SK-N-MC (cell line): ENCODE results near the gene DDX31.

ENCODE experiments used
- DNase-seq: peaks from one replicate; pipeline ENCODE4 v3.0.0-alpha.2; 2011; ENCODE audit warnings: low read depth, low spot score
- H3K27ac ChIP-seq: fragments of 200-600 bp; sonication (generic); 2 replicates; pipeline ENCODE4 v1.5.1; 2016; ENCODE audit warnings: mixed run types
- H3K36me3 ChIP-seq: fragments of 200-600 bp; sonication (generic); 2 replicates; pipeline ENCODE4 v1.6.1; 2017; ENCODE audit warnings: antibody characterized with exemption, low read length, mixed read lengths; ENCODE audit not compliant: insufficient read depth
- H3K4me3 ChIP-seq: fragments of 200-600 bp; sonication (generic); 2 replicates; pipeline ENCODE4 v1.5.1; 2016
- H3K9ac ChIP-seq: fragments of 200-600 bp; sonication (generic); 2 replicates; pipeline ENCODE4 v1.8.0; 2017; ENCODE audit warnings: mixed run types, mixed read lengths; ENCODE audit not compliant: insufficient read length
- H3K9me3 ChIP-seq: fragments of 200-600 bp; sonication (generic); 2 replicates; pipeline ENCODE4 v1.6.1; 2017; ENCODE audit warnings: low read depth, mild to moderate bottlenecking, antibody characterized with exemption, low read length, moderate library complexity, mixed read lengths
- EZH2 ChIP-seq: fragments of 200-600 bp; sonication (generic); IDR thresholded peaks from one replicate; pipeline ENCODE4 v1.6.1; 2017; ENCODE audit warnings: antibody characterized with exemption
- FOXP2 ChIP-seq: optimal IDR thresholded peaks from 2 replicates; pipeline ENCODE3; 2011; ENCODE audit warnings: mild to moderate bottlenecking, moderate library complexity; ENCODE audit not compliant: insufficient read depth; ENCODE audit errors: extremely low read length, control extremely low read depth
- POLR2AphosphoS5 ChIP-seq: IDR thresholded peaks from 2 replicates; pipeline ENCODE4 v1.6.1; 2012; ENCODE audit warnings: mild to moderate bottlenecking, low read depth, low read length, borderline replicate concordance

DDX31 gene

DNA sequence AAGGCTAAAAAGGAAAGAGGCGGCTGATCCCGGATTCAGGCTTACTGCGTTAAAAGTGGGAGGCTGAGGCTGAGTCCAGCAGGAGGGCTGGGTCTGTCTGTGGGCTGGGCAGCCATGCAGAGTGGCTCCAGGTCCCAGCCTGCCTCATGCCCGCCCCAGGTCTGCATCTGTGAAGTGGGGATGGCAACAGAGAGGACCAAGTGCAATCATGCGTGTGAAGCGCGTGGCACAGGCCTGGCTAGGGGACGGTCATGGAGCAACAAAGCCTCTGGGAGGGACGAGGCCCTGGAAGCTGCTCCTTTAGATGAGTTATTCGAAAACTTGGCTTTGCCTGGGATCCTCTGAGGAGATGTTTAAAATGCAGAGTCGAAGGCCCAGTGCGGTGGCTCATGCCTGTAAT, 117.7 kb downstream of the DDX31 start:
- TF ChIP-seq EZH2 (no peak), POLR2AphosphoS5 (no peak), FOXP2 (no peak)
- H3K4me3 ChIP-seq, result no peak overlapping the region
- H3K27ac ChIP-seq, result no peak overlapping the region
- no peak overlapping the region for H3K9ac ChIP-seq
- DNase-seq, result no peak
- no peaks in the 10 kb centered on the region for H3K36me3 ChIP-seq
- no peaks in the 10 kb centered on the region for H3K9me3 ChIP-seq

GRCh38 chr9:132551556-132551955, 118.2 kb downstream of the DDX31 start:
- Histone ChIP-seq H3K9ac (no peak overlapping the region), H3K4me3 (no peak overlapping the region), H3K27ac (no peak overlapping the region), H3K36me3 (no peaks in the 10 kb centered on the region), H3K9me3 (no peaks in the 10 kb centered on the region)
- TF ChIP-seq FOXP2, result no peak
- no peak for TF ChIP-seq EZH2
- no peak for TF ChIP-seq POLR2AphosphoS5
- no peak for DNase-seq

DNA sequence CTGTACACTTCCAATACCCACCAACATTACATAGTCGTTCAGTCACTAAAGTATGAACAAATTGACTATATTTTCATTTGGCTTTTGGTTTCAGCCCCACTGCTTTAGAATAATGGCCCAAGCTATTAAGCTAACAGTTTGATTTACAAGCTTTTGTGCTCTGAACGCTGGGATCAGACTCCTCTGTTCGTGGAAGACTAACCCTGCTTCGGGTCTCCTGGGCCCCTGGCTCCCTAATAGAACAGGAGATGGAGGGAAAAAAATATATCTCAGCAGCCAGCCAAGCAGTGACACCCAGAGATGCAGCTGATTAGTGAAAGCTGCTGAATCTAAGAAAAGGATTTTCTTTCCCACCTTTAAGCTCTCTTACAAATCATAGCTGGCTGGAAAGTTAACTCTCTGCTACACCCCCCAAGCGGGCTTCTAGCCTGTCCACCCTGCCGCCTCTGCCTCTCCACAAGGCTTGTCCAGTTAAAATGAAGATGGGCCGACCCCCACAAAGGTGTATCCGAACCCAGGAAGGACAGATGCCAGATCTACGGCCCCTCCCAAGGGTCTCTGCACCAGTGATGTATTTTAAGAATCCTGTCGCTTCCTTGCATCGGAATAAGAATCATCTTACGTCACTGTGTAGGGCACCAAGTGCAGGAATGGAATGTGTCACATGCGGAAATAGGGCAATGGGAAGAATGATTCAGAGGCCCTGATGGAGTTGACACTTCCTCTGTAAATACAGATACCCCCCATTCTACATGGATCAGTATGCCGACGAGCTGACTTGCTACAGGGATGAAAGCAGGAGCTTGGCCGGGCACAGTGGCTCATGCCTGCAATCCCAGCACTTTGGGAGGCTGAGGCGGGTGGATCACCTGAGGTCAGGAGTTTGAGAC, 120.8 kb downstream of the DDX31 start:
- DNase-seq, result no peak
- no peak overlapping the region for H3K4me3 ChIP-seq
- no peak overlapping the region for H3K27ac ChIP-seq
- no peak overlapping the region for H3K9ac ChIP-seq
- no peaks in the 10 kb centered on the region for H3K36me3 ChIP-seq
- no peak for TF ChIP-seq POLR2AphosphoS5
- no peak for TF ChIP-seq FOXP2
- TF ChIP-seq EZH2, result no peak
- no peaks in the 10 kb centered on the region for H3K9me3 ChIP-seq

GRCh38 chr9:132547976-132548730, 121.6 kb downstream of the DDX31 start:
- no peak for TF ChIP-seq EZH2
- TF ChIP-seq POLR2AphosphoS5, result no peak
- no peak for TF ChIP-seq FOXP2
- no peak for DNase-seq
- H3K9ac ChIP-seq, result no peak overlapping the region
- no peaks in the 10 kb centered on the region for H3K36me3 ChIP-seq
- no peaks in the 10 kb centered on the region for H3K9me3 ChIP-seq
- no peak overlapping the region for H3K4me3 ChIP-seq
- no peak overlapping the region for H3K27ac ChIP-seq

- no peak overlapping the region for H3K27ac ChIP-seq
- no peaks in the 10 kb centered on the region for H3K36me3 ChIP-seq
- H3K9me3 ChIP-seq, result no peaks in the 10 kb centered on the region
- TF ChIP-seq FOXP2 (no peak), POLR2AphosphoS5 (no peak), EZH2 (no peak)
- no peak for DNase-seq
- no peak overlapping the region for H3K9ac ChIP-seq
- no peak overlapping the region for H3K4me3 ChIP-seq
Measured at GRCh38 chr9:132547436-132547835, 122.3 kb downstream of the DDX31 start.

DNA sequence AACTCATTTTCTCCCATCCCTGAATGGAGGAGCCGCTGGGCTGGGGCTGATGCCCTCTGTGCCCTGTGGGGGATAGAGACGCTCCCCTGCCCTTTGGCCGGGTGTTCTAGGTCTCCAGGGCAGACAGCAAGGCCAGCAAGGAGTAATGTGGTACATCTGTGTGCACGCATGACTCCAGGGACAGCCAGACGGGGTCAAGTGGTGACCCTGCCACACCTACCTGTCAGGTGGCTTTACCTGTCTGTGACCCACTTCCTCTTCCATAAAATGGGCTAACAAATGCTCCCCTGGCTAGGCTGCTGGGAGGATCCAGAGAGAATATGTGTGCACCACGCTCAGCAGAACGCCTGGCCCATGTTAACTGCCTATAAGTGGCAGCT, 122.7 kb downstream of the DDX31 start:
- Histone ChIP-seq H3K4me3 (no peak overlapping the region), H3K9me3 (no peaks in the 10 kb centered on the region), H3K27ac (no peak overlapping the region), H3K9ac (no peak overlapping the region), H3K36me3 (no peaks in the 10 kb centered on the region)
- TF ChIP-seq POLR2AphosphoS5, result no peak
- no peak for TF ChIP-seq EZH2
- TF ChIP-seq FOXP2, result no peak
- no peak for DNase-seq

GRCh38 chr9:132546148-132547051, 123.4 kb downstream of the DDX31 start:
- H3K9ac ChIP-seq, result no peak overlapping the region
- no peak overlapping the region for H3K27ac ChIP-seq
- no peaks in the 10 kb centered on the region for H3K36me3 ChIP-seq
- H3K4me3 ChIP-seq, result peak overlapping the region; percentile 50
- no peak for DNase-seq
- TF ChIP-seq EZH2, result no peak
- TF ChIP-seq FOXP2, result no peak
- TF ChIP-seq POLR2AphosphoS5, result no peak
- no peaks in the 10 kb centered on the region for H3K9me3 ChIP-seq
